ENCODE results near the gene ZSWIM9. TPM values are rescaled to one million over a fixed set of nuclear protein-coding genes. Genes with fewer than 3 reads are reported as not detected.

ZSWIM9 gene
- total and polyA plus RNA-seq, 11 donors = 2.2 to 7.7 (median 6.2) TPM

- 59 to 76% (median 64%) methylated on average over 14 to 23 of the region's 23 CpGs for WGBS, 4 donors
- Histone ChIP-seq H3K36me3 (peaks cover 0 to 6% (median 0%) of the 10 kb centered on the region in 9 donors), H3K4me1 (peaks cover 0 to 16% (median 5%) of the 10 kb centered on the region in 12 donors), H3K27ac (no peak overlapping the region), H3K9me3 (no peaks in the 10 kb centered on the region), H3K4me3 (no peak overlapping the region), H3K27me3 (no peaks in the 10 kb centered on the region)
- ATAC-seq = peak in 3 of 4 donors; percentile 16 to 27 (median 24)
- intact Hi-C loops (cut with DNase I) = no loop called here
- DNase-seq = no peak
- no peak for TF ChIP-seq CTCF (IDR thresholded peaks at IDR 0.05)
- TF ChIP-seq POLR2A (IDR thresholded peaks at IDR 0.05) = no peak
Measured at GRCh38 chr19:48196321-48196763, 25.9 kb downstream of the ZSWIM9 start.

GRCh38 chr19:48196933-48197665, 26.6 kb downstream of the ZSWIM9 start:
- Histone ChIP-seq H3K27ac (no peak overlapping the region), H3K27me3 (no peaks in the 10 kb centered on the region), H3K4me1 (peaks cover 0 to 16% (median 5%) of the 10 kb centered on the region in 12 donors), H3K9me3 (no peaks in the 10 kb centered on the region), H3K4me3 (peak overlapping the region in 2 of 12 donors; percentile 7 to 15), H3K36me3 (peaks cover 0 to 6% (median 0%) of the 10 kb centered on the region in 9 donors)
- TF ChIP-seq POLR2A (IDR thresholded peaks at IDR 0.05) (no peak), CTCF (IDR thresholded peaks at IDR 0.05) (no peak)
- DNase-seq (no peak), ATAC-seq (peak in 3 of 4 donors; percentile 48 to 82 (median 50))
- WGBS, 4 donors = 29 to 45% (median 40%) methylated on average over 13 of the region's 13 CpGs
- intact Hi-C loops (cut with DNase I) = no loop called here

GRCh38 chr19:48203222-48203793, 32.8 kb downstream of the ZSWIM9 start:
- Histone ChIP-seq H3K27me3 (no peaks in the 10 kb centered on the region), H3K4me1 (peaks cover 0 to 25% (median 12%) of the 10 kb centered on the region in 12 donors), H3K9me3 (no peaks in the 10 kb centered on the region), H3K27ac (peak overlapping the region in 11 of 12 donors; percentile 44 to 84 (median 69)), H3K36me3 (peaks cover 0 to 3% (median 0%) of the 10 kb centered on the region in 9 donors), H3K4me3 (peak overlapping the region; percentile 8 to 97 (median 71))
- 6 to 23% (median 13%) methylated on average over 5 of the region's 5 CpGs for WGBS, 4 donors
- DNase-seq = no peak
- no peak for ATAC-seq
- intact Hi-C loops (cut with DNase I) = loop anchor here in 4 of 10 donors (5.0 to 10.0 kb wide), 4 partner anchors 44 to 59 kb away; partner anchors contain the start of gene CARD8 (in 1 of the 4)
- TF ChIP-seq CTCF (IDR thresholded peaks at IDR 0.05) (no peak), POLR2A (IDR thresholded peaks at IDR 0.05) (no peak)

All from heart left ventricle (tissue), 16 donors.